ENCODE results near the gene B4GALT7.
"Not testable (repeated sequence)": the region's sequence is repeated elsewhere in the genome, so short reads cannot be mapped to it uniquely, and the experiment has no call there.

Gene B4GALT7, protein sequence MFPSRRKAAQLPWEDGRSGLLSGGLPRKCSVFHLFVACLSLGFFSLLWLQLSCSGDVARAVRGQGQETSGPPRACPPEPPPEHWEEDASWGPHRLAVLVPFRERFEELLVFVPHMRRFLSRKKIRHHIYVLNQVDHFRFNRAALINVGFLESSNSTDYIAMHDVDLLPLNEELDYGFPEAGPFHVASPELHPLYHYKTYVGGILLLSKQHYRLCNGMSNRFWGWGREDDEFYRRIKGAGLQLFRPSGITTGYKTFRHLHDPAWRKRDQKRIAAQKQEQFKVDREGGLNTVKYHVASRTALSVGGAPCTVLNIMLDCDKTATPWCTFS

DNA sequence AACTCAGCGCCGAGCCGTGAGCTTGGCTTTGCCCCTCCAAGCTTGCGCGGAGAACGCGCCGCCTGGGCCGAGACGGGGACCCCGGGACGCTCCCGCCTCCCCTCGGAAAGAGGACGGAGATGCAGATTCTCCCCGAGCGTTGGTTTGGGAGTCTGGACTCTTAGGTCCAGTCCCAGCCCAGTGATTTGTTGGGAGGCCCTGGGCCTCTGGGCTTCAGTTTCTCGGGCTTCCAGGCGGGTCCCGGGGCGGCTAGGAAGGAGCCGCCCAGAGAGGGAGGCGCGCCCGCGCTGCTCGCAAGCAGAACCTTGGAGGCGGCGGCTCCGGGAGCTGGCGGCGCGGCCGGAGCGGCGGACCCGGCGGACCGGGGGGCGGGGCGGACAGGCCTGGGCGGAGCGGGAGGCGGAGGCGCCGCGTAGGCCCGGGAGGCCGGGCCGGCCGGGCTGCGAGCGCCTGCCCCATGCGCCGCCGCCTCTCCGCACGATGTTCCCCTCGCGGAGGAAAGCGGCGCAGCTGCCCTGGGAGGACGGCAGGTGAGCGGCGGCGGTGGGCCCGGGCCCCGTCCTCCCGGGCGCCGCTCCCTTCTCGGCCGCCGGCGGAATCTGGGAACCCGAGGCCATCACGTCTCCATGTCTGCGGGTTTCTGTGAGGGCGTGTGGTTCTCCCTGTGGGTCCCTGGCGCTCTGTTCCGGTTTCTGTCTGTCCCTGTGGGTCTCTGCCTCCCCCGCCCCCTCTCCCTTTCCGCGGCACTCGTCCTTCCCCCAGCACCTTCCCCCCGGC, at the start of gene B4GALT7:
Gene B4GALT7, plus strand, starts transcription at position 402 of the 777 bp plus-strand sequence. Its CDS starts 79 bp downstream, at position 481.
- DNase-seq: peak; percentile 92

DNA sequence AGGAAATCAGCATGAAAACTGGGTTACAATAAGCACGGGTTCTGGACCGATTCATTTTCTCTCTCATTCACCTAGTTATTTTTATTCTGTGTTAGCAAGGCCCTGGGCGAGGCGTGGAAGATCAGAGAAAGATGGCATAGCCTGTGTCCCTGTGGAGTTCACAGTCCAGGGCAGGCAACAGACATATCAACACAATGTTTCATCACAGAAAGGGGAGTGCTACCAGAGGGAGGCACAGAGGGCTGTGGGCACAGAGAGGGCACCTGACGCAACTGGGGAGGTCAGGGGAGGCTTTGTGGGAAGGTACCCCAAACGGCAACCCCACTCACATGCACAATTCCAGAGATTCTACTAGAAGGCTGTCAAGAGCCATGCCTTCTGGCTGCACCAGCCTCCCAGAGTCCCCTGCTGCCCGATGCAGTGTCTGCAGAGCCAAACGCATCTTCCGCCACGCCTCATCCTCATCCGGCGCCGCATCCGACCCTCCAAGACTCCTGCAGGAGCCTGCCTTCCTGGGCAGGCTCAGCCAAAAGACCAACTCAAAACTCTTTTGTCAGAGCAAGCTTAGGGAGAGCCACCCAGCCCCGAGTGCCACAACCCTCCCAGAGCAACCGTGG, 47.0 kb upstream of the B4GALT7 start:
- no peak for DNase-seq

DNA sequence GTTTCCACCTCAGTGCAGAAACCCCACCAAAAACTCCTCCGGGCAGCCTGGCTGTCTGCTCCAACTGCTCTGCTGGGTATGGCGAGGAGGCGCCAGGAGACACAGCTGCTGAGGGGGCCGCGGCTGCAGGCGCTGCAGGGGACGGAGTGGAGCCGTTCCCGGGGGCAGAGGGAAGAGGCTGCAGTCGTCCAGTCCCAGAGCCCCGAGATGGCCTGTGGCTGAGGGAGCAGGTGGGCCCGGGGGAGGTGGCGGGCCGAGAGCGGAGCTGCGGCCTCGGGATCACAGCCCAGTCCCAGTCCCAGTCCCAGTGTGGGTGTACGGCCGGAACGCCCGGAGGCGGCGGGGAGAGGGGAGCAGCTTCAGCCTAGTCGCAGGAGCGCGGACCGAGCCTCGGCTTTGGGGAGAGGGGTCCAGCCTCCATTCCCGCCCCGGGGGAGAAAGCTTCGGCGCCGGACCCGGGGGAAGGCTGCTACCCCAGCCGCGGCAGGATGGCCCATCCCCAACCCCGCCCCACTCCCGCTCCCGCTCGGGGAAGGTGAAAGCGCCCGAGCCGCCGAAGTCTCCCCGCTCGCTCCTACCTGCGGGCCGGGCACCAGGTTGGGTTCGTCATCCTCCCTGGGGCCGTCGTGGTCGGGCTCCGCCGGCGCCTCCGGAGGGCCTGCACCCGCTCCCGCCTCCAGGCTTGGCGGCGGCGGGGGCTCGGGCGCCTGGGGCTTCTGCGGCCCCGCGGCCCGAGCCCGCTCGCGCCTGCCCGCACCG, 46.1 kb upstream of the B4GALT7 start:
- DNase-seq: peak; percentile 64

DNA sequence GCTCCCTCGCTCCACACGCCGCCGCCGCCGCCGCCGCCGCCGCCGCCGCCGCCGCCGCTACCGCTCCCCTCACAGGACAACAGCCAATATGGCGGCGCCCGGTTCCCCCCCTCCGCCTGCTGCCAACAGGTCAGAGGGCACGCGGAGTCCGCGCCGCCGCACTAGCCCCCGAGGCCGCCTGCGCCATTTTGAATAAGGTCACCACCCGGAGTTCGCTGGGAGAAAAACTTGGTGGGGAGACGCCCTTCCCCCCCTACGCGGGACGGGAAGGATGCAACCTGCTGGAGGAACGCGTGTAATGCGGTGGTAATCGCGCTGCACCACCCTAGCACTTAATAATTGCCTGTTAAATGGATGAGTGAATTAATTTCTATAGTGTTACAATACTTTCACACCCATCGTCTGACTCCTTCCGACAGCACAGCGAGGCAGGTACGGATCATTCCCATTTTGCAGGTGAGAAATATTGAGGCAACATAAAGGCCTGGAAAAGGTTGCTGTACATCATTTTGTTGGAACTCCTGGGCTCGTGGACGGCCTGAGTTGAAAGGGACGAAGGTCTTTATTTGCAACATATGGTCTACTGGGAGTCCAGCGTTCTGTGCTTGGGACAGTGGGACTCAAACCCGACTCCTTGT, 45.3 kb upstream of the B4GALT7 start, which contains the start of gene FAM193B:
Gene FAM193B, minus strand, starts transcription at position 90 of the 638 bp plus-strand sequence. CDS start 105 bp downstream, outside the sequence.
- DNase-seq: peak; percentile 98

DNA sequence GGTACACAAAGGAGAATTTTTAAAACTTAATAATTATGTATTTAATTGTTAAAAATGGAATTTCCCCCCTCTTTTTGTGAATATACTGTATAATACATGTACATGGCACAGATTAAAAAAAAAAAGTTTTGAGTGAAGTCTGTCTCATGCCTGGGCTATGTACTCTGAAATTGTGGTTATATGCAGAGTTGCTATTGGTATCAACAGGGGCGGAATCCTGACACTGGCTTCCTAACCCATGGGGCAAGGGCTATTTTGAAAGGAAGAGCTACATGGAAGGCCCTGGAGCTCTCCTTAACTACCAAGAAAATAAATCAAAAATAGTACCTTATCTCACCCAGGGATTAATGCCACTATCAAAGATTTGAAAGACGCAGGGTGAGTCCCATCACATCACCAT, 44.7 kb upstream of the B4GALT7 start:
- DNase-seq: no peak

DNA sequence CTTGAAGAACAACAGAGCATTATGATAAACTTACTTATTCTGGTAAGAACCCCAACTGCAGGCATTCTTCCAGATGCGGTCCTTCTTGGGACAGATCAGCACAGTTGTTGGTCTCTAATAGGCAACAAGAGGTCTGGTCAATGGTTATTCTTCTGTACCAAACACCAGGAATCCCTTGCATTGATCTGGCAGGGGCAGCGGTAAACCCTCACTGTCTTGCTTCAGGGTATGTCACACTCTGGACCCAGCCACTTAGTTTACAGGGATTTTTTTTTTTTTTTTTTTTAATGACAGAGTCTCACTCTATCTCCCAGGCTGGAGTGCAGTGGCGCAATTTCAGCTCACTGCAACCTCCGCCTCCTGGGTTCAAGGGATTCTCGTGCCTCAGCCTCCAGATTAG, 44.3 kb upstream of the B4GALT7 start:
- no peak for DNase-seq

DNA sequence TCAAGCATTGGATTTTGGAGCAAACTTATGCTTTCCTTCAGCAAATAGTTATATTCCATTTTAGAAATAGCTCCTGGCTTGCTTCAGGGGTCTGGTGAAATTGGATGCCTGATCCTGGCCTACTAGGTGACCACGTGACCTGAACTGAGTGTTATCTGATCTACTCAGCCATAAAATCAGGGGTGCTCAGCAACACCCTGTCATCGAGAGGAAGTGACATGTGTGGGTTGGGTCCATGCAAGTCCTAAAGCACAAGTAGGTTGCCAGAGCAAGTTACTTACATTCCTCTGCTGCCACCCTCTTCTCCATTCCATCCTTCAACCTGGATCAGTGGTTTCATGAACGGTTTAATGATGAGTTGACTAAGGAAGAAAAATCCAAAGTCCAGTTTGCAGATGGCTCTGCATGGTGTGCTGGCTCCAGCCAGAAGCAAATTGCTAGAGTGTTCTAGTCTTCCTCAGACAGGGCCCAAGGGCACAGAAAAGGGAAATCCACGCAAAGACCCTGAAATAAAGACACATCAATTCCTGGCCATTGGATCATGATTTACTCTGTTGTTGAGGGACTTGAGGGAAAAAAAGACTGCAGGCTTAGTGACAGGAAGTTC, 42.8 kb upstream of the B4GALT7 start:
- DNase-seq: no peak

DNA sequence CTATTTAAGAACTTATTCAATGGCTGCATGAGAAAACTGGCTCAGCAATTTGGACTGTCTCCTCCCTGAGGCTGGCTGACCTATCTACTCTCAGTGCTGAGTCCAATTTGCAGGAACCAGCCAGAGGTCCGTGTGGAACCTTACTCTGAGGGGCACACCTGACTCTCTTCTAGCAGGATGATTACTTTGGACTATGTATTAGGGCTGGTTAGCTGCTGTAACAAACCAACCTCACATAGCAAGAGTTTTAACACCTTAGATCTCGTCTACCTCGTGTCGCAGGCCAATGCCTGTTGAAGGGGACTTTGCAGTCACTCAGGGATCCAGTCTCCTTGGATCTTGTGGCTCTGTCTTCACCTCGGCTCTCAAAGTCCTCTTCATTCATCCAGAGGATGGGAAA, 42.1 kb upstream of the B4GALT7 start:
- no peak for DNase-seq

DNA sequence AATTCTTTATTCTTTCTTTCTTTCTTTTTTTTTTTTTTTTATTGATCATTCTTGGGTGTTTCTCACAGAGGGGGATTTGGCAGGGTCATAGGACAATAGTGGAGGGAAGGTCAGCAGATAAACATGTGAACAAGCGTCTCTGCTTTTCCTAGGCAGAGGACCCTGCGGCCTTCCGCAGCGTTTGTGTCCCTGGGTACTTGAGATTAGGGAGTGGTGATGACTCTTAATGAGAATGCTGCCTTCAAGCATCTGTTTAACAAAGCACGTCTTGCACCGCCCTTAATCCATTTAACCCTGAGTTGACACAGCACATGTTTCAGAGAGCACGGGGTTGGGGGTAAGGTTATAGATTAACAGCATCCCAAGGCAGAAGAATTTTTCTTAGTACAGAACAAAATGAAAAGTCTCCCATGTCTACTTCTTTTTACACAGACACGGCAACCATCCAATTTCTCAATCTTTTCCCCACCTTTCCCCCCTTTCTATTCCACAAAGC, 40.4 kb upstream of the B4GALT7 start:
- not testable (repeated sequence) for DNase-seq

DNA sequence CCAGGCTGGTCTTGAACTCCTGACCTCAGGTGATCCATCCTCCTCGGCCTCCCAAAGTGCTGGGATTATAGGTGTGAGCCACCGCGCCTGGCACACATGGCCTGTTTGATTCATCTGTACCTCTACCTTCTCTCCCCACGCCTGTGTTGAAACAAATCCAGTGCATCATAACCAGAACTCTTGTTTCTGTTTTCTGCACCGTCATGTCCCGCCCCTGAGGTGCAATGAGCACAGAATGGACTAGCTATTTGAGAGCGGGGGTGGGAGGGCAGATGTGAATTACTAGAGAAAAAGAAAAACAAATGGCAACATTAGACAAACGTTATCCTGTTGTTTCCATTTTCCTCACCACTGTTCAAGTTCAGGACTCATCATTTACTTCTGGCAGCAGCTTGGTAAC, 34.9 kb upstream of the B4GALT7 start:
- DNase-seq: no peak

DNA sequence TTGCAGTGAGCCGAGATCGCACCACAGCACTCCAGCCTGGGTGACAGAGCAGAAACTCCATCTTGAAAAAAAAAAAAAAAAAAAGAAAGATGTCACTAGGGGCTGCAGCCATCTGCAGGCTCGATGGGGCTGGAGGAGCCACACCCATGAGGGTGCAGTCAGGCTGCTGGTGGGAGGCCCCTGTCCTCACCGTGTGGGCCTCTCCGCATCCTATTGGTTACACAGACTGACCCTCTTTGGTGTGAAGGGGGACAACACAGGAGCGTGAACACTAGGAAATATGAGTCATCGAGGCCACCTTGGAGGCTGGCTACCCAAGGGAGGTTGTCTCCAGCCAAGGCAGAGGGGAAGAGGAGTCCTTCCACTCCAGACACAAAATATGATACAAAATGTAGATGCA, 31.6 kb upstream of the B4GALT7 start:
- DNase-seq: no peak

DNA sequence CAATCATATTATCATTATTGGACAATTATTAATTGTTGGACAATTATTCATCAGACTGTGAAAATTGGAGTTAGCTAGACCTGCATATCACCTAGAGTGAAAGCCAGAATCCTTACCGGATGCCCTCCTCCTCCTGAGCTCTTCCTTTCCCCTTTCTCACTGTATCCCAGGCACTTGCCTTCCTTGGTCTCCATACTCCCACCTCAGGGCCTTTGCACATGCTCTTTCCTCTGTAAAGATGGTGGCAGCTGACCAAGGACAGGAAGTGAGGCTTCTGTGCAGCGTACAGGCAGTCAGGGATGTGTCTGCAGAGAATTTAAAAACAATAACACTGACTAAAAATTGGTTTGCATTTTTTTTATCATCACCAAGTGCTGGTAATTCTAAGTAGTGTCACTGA, 30.0 kb upstream of the B4GALT7 start:
- DNase-seq: no peak

DNA sequence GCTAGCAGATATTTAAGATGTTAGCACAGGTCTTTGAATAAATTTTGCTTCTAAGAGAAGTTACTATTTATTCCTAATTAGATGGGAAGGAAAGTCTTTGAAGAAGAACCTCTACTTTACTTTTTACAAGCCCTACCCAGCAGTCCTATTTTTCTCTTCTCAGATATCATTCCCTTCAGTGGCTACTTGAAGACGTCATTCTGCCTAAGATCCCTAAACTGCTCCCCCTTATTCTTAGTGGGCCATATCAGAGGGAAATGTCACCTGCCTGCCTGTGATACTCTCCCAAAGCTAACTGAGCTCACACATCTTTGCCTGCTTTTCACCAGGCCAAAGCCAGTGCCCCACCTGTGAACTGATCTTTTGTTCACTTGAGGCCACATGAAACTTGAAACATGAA, 24.4 kb upstream of the B4GALT7 start:
- DNase-seq: no peak

DNA sequence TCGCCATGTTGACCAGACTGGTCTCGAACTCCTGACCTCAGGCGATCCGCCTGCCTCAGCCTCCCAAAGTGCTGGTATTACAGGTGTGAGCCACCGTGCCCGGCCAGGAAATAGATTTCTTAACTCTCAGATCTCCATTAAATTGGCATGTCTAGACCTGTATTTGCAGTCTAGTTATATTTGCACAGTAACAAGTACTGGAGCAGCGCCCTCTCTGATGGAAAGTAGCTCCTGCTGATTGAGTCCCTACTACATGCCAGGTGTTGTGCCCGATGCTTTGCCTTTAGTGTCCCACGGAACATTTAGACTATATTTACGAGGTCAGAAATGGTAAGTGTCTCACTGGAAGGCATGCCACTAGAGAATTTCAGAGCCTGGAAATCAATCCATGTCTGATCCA, 23.8 kb upstream of the B4GALT7 start:
- DNase-seq: no peak

DNA sequence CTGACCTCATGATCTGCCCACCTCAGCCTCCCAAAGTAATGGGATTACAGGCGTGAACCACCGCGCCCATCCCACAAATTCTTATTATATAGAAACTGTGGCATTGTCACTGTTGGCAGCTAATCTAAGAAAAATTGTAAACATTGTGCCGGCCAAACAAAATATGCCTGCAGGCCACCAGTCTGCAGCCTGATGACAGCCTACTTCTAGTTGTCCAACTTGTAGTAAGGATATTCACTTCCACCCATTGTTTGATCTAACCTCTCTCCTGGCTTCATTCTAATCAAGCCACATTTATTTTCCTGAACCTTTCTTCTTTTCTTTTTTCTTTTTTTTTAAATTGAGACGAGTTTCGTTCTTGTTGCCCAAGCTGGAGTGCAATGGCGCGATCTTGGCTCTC, 21.6 kb upstream of the B4GALT7 start:
- DNase-seq: no peak

DNA sequence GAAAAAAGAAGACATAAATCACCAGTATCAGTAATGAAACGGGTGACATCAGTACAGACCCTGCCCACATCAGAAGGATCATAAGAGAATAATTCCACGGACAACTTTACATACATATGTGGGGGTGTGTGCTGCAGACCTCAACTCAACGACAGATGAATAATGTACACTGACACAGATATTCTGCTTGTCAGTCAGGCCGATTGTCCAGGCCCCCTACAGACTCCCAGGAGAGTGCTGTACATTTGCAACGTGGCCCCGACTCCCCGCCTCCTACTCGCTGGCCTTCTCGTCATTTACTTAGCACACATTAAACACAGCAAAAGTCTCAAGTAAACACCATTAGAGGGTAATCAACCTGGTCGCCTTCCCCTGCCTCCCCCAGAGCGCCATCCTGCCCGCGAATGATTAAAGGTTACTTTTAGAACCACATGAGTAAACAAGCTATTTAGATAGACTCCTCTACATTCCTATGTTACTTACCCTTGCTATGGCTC, 11.5 kb upstream of the B4GALT7 start:
- DNase-seq: no peak

DNA sequence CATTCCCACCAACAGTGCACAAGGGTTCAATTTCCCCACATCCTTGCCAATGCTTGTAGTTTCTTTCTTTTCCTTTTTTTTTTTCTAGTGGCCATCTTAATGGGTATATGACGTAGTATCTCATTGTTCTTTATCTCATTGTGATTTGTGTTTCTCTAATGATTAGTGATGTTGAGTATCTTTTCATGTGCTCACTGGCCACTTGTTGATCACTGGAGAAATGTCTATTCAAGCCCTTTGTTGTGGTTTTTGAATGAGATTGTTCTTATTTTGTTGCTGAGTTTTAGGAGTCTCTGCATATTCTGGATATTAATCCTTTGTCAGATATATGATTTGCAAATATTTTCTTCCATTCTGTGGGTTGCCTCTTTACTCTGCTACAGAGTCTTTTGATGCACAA, 9.5 kb upstream of the B4GALT7 start:
- DNase-seq: no peak

DNA sequence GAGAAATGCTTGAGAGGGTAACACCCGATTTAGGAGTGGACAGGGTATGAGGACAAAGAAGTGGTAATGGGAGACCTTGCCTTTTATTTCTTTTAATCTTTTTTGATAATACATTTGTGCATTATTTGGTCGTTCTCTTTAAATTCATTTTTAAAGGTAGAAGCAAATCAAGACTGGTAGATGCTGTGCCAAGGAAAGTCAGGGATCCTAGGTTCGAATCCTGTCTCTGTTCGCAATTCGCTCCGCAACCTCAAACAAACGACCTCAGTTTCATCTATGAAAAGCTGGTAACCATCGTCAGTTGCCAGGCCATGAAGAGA, 8.3 kb upstream of the B4GALT7 start:
- DNase-seq: no peak

DNA sequence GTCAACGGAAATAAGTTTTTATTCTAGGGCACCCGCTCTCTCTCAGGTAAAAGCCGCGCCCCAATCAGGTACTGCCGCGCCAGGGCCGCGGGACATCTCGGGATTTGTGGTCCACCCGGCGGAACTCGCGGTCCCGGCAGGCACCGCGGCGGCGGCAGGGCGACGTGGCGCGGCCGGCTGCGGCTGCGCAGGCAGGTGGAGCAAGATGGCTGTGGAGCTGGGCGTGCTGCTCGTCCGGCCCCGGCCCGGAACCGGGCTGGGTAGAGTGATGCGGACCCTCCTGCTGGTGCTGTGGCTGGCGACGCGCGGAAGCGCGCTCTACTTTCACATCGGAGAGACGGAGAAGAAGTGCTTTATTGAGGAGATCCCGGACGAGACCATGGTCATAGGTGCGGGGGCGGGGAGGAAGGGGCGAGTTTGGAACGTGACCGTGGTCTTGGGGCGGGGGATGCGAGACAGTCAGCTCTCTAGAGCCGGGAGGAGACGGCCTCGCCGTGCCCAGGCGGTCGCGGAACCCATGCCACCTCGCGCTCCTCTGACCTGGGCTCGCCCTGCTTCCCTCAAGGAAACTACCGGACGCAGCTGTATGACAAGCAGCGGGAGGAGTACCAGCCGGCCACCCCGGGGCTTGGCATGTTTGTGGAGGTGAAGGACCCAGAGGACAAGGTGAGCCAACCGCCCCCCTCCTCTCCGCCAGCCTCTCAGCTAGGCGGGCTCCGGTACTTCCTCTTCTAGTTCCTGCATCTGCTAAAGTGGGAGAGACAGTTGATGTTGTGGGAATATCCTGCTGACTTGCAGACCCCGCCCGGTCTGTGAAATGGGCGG, 7.7 kb upstream of the B4GALT7 start, which contains the start of gene TMED9:
Gene TMED9, plus strand, starts transcription at position 194 of the 825 bp plus-strand sequence. Its CDS starts 12 bp downstream, at position 206.
- DNase-seq: peak; percentile 91

DNA sequence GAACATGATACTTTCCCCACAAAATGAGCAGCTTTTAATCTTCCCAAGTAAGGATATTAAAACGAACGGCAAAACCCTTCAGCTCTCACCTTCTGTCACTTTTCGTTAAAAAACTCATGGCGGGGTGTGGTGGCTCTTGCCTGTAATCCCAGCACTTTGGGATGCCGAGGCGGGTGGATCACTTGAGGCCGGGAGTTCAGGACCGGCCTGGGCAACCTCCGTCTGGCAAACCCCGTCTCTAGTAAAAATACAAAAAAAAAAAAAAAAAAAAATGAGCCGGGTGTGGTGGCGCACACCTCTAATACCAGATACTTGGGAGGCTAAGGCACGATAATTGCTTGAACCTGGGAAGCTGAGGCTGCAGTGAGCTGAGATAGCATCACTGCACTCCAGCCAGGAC, 7.0 kb upstream of the B4GALT7 start:
- no peak for DNase-seq

DNA sequence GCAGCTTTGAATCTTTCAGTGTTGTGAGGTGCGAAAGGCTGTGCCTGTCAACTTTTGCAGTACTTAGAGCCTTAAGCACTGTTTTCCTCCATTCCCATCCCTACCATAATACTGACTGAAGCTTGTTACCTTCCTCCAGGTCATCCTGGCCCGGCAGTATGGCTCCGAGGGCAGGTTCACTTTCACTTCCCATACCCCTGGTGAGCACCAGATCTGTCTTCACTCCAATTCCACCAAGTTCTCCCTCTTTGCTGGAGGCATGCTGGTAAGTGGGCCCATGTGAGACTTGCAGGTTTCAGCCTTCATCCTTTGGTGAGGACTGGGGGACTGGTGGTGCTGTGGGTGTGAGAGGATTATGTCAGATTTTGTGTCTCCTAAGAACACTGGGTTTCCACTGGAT, 6.4 kb upstream of the B4GALT7 start:
- no peak for DNase-seq

Data from stimulated activated CD4-positive, alpha-beta T cell treated with anti-CD3 and anti-CD28 coated beads, Interleukin-15, amount 100 ng/mL, for 24 hours (primary cell).